Liver (tissue), 9 donors: ENCODE measurements around the gene KDM2A. TPM values are rescaled to one million over a fixed set of nuclear protein-coding genes. Genes with fewer than 3 reads are reported as not detected.

Experiments
- DNase-seq: peaks from one replicate; pipeline ENCODE4 v3.0.0-alpha.2; 2017; ENCODE audit warnings: low spot score
- H3K27ac ChIP-seq, 2 donors: one replicate each; pipeline ENCODE4 v1.7.0; 2013; ENCODE audit warnings: inconsistent platforms in 2 of 2, low read length in 2 of 2, control low read depth in 1 of 2, low read depth in 1 of 2, mild to moderate bottlenecking in 1 of 2
- H3K27me3 ChIP-seq, 4 donors: one replicate each; pipeline versions ENCODE4 v1.6.1 to v1.7.0; 2013; ENCODE audit warnings: low read length in 3 of 4, inconsistent platforms in 1 of 4, mild to moderate bottlenecking in 1 of 4, moderate library complexity in 1 of 4; ENCODE audit not compliant: control insufficient read depth in 4 of 4, insufficient read depth in 4 of 4
- H3K36me3 ChIP-seq, 4 donors: one replicate each; pipeline versions ENCODE4 v1.6.1 to v1.7.0; 2013; ENCODE audit warnings: low read length in 3 of 4, mild to moderate bottlenecking in 3 of 4, low read depth in 1 of 4, moderate library complexity in 1 of 4; ENCODE audit not compliant: control insufficient read depth in 4 of 4, insufficient read depth in 3 of 4
- H3K4me1 ChIP-seq, 4 donors: one replicate each; pipeline versions ENCODE4 v1.6.1 to v1.7.0; 2013; ENCODE audit warnings: low read length in 3 of 4, mild to moderate bottlenecking in 3 of 4, moderate library complexity in 1 of 4; ENCODE audit not compliant: control insufficient read depth in 4 of 4, insufficient read depth in 4 of 4
- H3K4me3 ChIP-seq, 3 donors: one replicate each; pipeline versions ENCODE4 v1.6.1 to v1.7.0; 2013; ENCODE audit warnings: low read length in 3 of 3, control low read depth in 1 of 3, low read depth in 1 of 3, mild to moderate bottlenecking in 1 of 3
- H3K9ac ChIP-seq, 2 donors: one replicate each; pipeline ENCODE4 v1.7.0; 2013; ENCODE audit warnings: low read length in 2 of 2, mild to moderate bottlenecking in 2 of 2, moderate library complexity in 2 of 2, control low read depth in 1 of 2, low read depth in 1 of 2
- H3K9me3 ChIP-seq, 4 donors: one replicate each; pipeline versions ENCODE4 v1.6.1 to v1.7.0; 2013; ENCODE audit warnings: low read length in 3 of 4; ENCODE audit not compliant: control insufficient read depth in 4 of 4
- ATF3 ChIP-seq: IDR thresholded peaks from 2 replicates; pipeline ENCODE4 v1.6.1; 2016; ENCODE audit warnings: antibody characterized with exemption
- EGR1 ChIP-seq, 2 donors: IDR thresholded peaks; 2 replicates each; pipeline ENCODE4 v1.6.1; 2016 to 2018; ENCODE audit warnings: antibody characterized with exemption in 2 of 2, low read depth in 2 of 2
- FOXA2 ChIP-seq: IDR thresholded peaks from 2 replicates; pipeline ENCODE4 v1.6.1; 2016; ENCODE audit warnings: antibody characterized with exemption
- GABPA ChIP-seq, 2 donors: IDR thresholded peaks in 1 of 2; conservative IDR thresholded peaks in 1 of 2; 2 replicates each; pipeline ENCODE4 v1.6.1; 2016; ENCODE audit warnings: antibody characterized with exemption in 2 of 2, mild to moderate bottlenecking in 1 of 2, moderate library complexity in 1 of 2
- HNF4A ChIP-seq, 2 donors: conservative IDR thresholded peaks; 2 replicates each; pipeline ENCODE4 v1.6.1; 2016; ENCODE audit warnings: antibody characterized with exemption in 2 of 2, mild to moderate bottlenecking in 2 of 2
- HNF4G ChIP-seq: IDR thresholded peaks from 2 replicates; pipeline ENCODE4 v1.6.1; 2016; ENCODE audit warnings: antibody characterized with exemption
- JUND ChIP-seq, 2 donors: IDR thresholded peaks; 2 replicates each; pipeline ENCODE4 v1.6.1; 2016; ENCODE audit warnings: antibody characterized with exemption in 2 of 2
- MAX ChIP-seq: IDR thresholded peaks from 2 replicates; pipeline ENCODE4 v1.6.1; 2016; ENCODE audit warnings: antibody characterized with exemption
- NR2F2 ChIP-seq: IDR thresholded peaks from 2 replicates; pipeline ENCODE4 v1.6.1; 2016; ENCODE audit warnings: antibody characterized with exemption
- RAD21 ChIP-seq, 2 donors: IDR thresholded peaks; 2 replicates each; pipeline ENCODE4 v1.6.1; 2016; ENCODE audit warnings: antibody characterized with exemption in 2 of 2, mild to moderate bottlenecking in 2 of 2
- REST ChIP-seq: IDR thresholded peaks from 2 replicates; pipeline ENCODE4 v1.6.1; 2016; ENCODE audit warnings: antibody characterized with exemption, mild to moderate bottlenecking
- SP1 ChIP-seq: IDR thresholded peaks from 2 replicates; pipeline ENCODE4 v1.6.1; 2018; ENCODE audit warnings: antibody characterized with exemption, mild to moderate bottlenecking
- TAF1 ChIP-seq: conservative IDR thresholded peaks from 2 replicates; pipeline ENCODE4 v1.6.1; 2016; ENCODE audit warnings: antibody characterized with exemption, mild to moderate bottlenecking
- YY1 ChIP-seq: IDR thresholded peaks from 2 replicates; pipeline ENCODE4 v1.6.1; 2016; ENCODE audit warnings: antibody characterized with exemption, mild to moderate bottlenecking
- ZBTB33 ChIP-seq: IDR thresholded peaks from 2 replicates; pipeline ENCODE4 v1.6.1; 2016; ENCODE audit warnings: antibody characterized with exemption
- WGBS: extraction: QIAGEN DNeasy Blood & Tissue Kit; methylation state at CpG from one replicate; pipeline ENCODE4 v1.1.7; 2013; 5-methylcytosine and 5-hydroxymethylcytosine counted together
- polyA plus RNA-seq, 2 donors: library from polyadenylated mRNA; stranded (reverse) in 1 of 2; unstranded in 1 of 2; fragments of 200-250 nt in 1 of 2; fragments of >200 nt in 1 of 2; fragmentation: Nextera tagmentation in 1 of 2; extraction: Ambion mirVana in 1 of 2; gene quantifications; one replicate each; pipeline versions ENCODE4 v1.2.1 to v1.2.3, GENCODE V29; 2013 to 2015
- total RNA-seq, 2 donors: library from RNA; depleted of rRNA; stranded (reverse); fragments of >200 nt; gene quantifications; one replicate each; pipeline ENCODE4 v1.2.3, GENCODE V29; 2014
- donor health status: healthy.
- donor health status: healthy.
- donor health status: healthy.
- donor health status: healthy.
- donor health status: healthy.

Gene KDM2A
- total and polyA plus RNA-seq, 4 donors: 8.3 to 44.9 (median 22.4) TPM

GRCh38 chr11:67255864-67256263, 136.8 kb downstream of the KDM2A start:
- no peaks in the 10 kb centered on the region for H3K27me3 ChIP-seq
- H3K4me1 ChIP-seq: peaks cover 6 to 54% (median 37%) of the 10 kb centered on the region in 4 donors
- WGBS: 90% methylated on average over 8 of the region's 8 CpGs
- H3K9me3 ChIP-seq: no peaks in the 10 kb centered on the region
- no peak overlapping the region for H3K4me3 ChIP-seq
- H3K9ac ChIP-seq: no peak overlapping the region
- H3K27ac ChIP-seq: no peak overlapping the region
- peaks cover 16 to 50% (median 45%) of the 10 kb centered on the region in 4 donors for H3K36me3 ChIP-seq
- no peak for DNase-seq
- no peak for TF ChIP-seq GABPA (IDR thresholded peaks at IDR 0.05 in 1 of 2, conservative IDR thresholded peaks at IDR 0.05 in 1 of 2)
- TF ChIP-seq NR2F2: no peak
- no peak for TF ChIP-seq HNF4G

- Histone ChIP-seq H3K27ac (peak overlapping the region; percentile 40 to 55), H3K4me3 (no peak overlapping the region), H3K4me1 (peaks cover 9 to 58% (median 35%) of the 10 kb centered on the region in 4 donors), H3K27me3 (no peaks in the 10 kb centered on the region), H3K9ac (no peak overlapping the region), H3K9me3 (no peaks in the 10 kb centered on the region), H3K36me3 (peaks cover 16 to 42% (median 40%) of the 10 kb centered on the region in 4 donors)
- 68% methylated on average over 5 of the region's 5 CpGs for WGBS
- TF ChIP-seq SP1 (no peak), YY1 (no peak), MAX (no peak), FOXA2 (no peak), ZBTB33 (no peak), RAD21 (IDR thresholded peaks at IDR 0.05) (no peak), EGR1 (IDR thresholded peaks at IDR 0.05; ENCODE audit: low read depth in 2 of 2) (no peak), TAF1 (no peak), REST (no peak), NR2F2 (no peak)
- no peak for DNase-seq
Observed at GRCh38 chr11:67256477-67257135, 137.5 kb downstream of the KDM2A start.

GRCh38 chr11:67260406-67260805, 141.3 kb downstream of the KDM2A start:
- H3K9me3 ChIP-seq: no peaks in the 10 kb centered on the region
- no peak overlapping the region for H3K27ac ChIP-seq
- no peak overlapping the region for H3K9ac ChIP-seq
- no peak for DNase-seq
- H3K27me3 ChIP-seq: no peaks in the 10 kb centered on the region
- no peak overlapping the region for H3K4me3 ChIP-seq
- WGBS: 90% methylated on average over 6 of the region's 6 CpGs
- peaks cover 0 to 7% (median 6%) of the 10 kb centered on the region in 4 donors for H3K36me3 ChIP-seq
- H3K4me1 ChIP-seq: peaks cover 12 to 55% (median 37%) of the 10 kb centered on the region in 4 donors
- TF ChIP-seq GABPA (IDR thresholded peaks at IDR 0.05 in 1 of 2, conservative IDR thresholded peaks at IDR 0.05 in 1 of 2) (no peak), FOXA2 (no peak), ATF3 (no peak), JUND (IDR thresholded peaks at IDR 0.05) (no peak), HNF4A (conservative IDR thresholded peaks at IDR 0.05) (no peak), ZBTB33 (no peak), REST (no peak)
